HEK293 (cell line): ENCODE measurements around the gene MDN1.

Source experiments
- HOXA7 ChIP-seq: sonication (generic); formaldehyde crosslinking; IDR thresholded peaks from 2 replicates; pipeline ENCODE4 v1.8.1; 2022; ENCODE audit warnings: missing genetic modification reagents, borderline replicate concordance
- RBAK ChIP-seq: fragments of 450-650 bp; formaldehyde crosslinking; IDR thresholded peaks from 2 replicates; pipeline ENCODE4 v1.5.1; 2016; ENCODE audit warnings: missing biosample characterization, missing genetic modification characterization
- SP2 ChIP-seq: fragments of 450-650 bp; formaldehyde crosslinking; IDR thresholded peaks from 2 replicates; pipeline ENCODE4 v1.5.1; 2016; ENCODE audit warnings: missing biosample characterization, missing genetic modification characterization
- ZNF138 ChIP-seq: fragments of 450-650 bp; formaldehyde crosslinking; IDR thresholded peaks from 2 replicates; pipeline ENCODE4 v1.5.1; 2016; ENCODE audit warnings: missing biosample characterization, missing genetic modification characterization, borderline replicate concordance
- ZNF174 ChIP-seq: fragments of 450-650 bp; formaldehyde crosslinking; IDR thresholded peaks from 2 replicates; pipeline ENCODE4 v1.5.0; 2017; ENCODE audit warnings: missing biosample characterization, mild to moderate bottlenecking, missing genetic modification characterization
- ZNF24 ChIP-seq: fragments of 450-650 bp; formaldehyde crosslinking; IDR thresholded peaks from 2 replicates; pipeline ENCODE4 v1.5.1; 2016; ENCODE audit warnings: missing biosample characterization, missing genetic modification characterization
- ZNF670 ChIP-seq: fragments of 450-650 bp; formaldehyde crosslinking; IDR thresholded peaks from 2 replicates; pipeline ENCODE4 v1.5.1; 2016; ENCODE audit warnings: missing biosample characterization, missing genetic modification characterization, low read depth
- ZSCAN30 ChIP-seq: fragments of 450-650 bp; IDR thresholded peaks from 2 replicates; pipeline ENCODE4 v1.5.1; 2018; ENCODE audit warnings: missing biosample characterization, mild to moderate bottlenecking, missing genetic modification characterization, moderate library complexity
- TF ChIP-seq, protein P1 (sequence below): fragments of 450-650 bp; formaldehyde crosslinking; IDR thresholded peaks from 2 replicates; pipeline ENCODE4 v1.5.1; 2016; ENCODE audit warnings: missing biosample characterization, missing genetic modification characterization

DNA sequence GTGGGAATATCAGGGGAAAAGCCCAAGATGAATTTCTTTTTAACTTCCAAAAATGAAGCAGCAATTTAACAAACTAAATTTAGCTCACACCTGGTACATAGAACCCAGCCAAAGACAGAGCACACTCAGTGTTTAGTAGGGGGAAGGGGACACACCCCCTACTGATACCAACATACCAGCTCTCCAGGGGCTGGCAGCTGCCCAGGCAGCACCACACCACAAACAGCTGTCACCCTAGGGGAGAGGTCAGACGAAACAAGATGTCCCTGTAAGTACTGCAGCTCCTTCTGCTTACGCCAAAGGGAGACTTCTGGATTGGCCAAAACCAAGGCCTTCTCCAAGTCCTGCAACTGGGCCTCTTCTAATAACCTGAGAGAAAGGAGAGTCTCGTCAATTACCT lies 26.0 kb downstream of the MDN1 start:
- TF ChIP-seq, protein P1, sequence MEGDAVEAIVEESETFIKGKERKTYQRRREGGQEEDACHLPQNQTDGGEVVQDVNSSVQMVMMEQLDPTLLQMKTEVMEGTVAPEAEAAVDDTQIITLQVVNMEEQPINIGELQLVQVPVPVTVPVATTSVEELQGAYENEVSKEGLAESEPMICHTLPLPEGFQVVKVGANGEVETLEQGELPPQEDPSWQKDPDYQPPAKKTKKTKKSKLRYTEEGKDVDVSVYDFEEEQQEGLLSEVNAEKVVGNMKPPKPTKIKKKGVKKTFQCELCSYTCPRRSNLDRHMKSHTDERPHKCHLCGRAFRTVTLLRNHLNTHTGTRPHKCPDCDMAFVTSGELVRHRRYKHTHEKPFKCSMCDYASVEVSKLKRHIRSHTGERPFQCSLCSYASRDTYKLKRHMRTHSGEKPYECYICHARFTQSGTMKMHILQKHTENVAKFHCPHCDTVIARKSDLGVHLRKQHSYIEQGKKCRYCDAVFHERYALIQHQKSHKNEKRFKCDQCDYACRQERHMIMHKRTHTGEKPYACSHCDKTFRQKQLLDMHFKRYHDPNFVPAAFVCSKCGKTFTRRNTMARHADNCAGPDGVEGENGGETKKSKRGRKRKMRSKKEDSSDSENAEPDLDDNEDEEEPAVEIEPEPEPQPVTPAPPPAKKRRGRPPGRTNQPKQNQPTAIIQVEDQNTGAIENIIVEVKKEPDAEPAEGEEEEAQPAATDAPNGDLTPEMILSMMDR: no peak
- no peak for TF ChIP-seq ZSCAN30
- no peak for TF ChIP-seq ZNF670
- no peak for TF ChIP-seq ZNF24 (tag by site-specific recombination)
- no peak for TF ChIP-seq SP2 (tag by site-specific recombination)
- TF ChIP-seq RBAK: no peak
- TF ChIP-seq HOXA7 (CRISPR knock-in tag): no peak
- no peak for TF ChIP-seq ZNF174 (tag by site-specific recombination)
- no peak for TF ChIP-seq ZNF138 (tag by site-specific recombination)
